NCI-H1694 (cell line): Measurements from ENCODE around the gene GDF11.
"Not testable (repeated sequence)": the region's sequence is repeated elsewhere in the genome, so short reads cannot be mapped to it uniquely, and the experiment has no call there.

Experiments used
- DNase-seq: peaks from one replicate; lab custom pipeline; 2025; lab: John Stamatoyannopoulos, UW

The GDF11 gene

DNA sequence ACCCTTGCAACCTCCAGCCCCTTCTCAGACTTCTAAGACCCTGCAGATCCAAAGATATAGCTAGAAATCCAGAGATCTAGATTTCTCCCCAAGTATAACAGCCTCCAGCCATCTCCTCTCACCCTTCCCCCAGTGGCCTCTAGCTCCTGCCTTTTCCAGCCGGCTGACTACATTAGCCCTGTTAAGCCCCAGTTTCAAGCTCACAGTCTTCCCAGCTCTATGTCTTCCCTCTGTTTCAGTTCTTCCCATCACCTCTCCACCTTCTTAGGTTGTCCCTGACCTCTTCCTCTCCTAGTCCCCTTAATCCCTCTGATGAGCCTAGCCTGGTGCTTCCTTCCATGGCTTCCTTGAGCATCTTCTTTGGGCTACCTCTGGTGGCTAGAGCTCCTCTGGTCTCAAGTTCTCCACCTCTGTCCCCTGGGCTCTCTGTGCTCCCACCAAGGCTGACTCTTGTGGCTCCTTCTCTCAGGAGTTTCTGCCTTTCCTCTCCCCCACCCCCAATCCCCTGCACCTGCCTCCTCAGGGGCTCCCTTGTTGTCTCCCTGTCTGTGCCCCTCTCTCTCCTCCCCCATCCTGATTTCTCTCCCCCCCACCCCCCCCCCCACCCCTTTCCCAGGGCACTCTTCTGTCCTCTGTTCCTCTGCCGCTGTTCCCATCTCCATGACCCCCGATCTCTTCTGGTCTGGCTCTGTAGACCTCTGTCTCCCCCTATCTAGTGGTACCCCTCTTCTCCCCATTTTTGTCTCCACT lies 816 bp upstream of the GDF11 start:
- DNase-seq, result no peak

DNA sequence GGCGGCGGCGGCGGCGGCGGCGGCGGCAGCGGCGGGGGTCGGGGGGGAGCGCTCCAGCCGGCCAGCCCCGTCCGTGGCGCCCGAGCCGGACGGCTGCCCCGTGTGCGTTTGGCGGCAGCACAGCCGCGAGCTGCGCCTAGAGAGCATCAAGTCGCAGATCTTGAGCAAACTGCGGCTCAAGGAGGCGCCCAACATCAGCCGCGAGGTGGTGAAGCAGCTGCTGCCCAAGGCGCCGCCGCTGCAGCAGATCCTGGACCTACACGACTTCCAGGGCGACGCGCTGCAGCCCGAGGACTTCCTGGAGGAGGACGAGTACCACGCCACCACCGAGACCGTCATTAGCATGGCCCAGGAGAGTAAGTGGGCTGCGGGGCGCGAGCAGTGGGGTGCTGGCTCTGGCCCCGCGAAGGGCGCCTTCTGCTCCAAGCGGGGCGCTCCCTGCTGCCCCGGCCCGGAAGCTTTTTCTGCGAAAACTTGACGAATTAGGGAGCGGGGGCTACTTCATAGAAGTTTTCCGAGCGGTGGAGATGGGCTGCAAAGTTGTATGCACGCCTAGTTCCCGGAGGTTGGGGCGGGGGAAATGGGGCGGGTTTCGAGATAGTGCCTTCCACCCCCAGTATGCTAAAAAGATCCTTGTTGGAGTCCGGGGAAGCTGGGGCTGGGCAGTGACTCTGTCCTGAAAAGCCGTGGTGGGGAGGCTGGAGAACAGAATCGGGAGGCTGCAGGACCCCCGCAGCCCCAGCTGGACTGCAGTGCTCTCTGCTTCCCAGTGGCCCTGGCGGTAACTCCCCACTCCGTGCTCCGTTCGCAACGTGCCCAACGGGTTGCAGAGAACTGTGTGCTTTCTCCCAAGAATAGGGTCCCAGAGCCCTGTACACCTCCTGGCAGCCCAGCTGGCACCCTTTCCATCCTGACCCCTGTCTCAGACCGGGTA lies 751 bp downstream of the GDF11 start:
- DNase-seq, result no peak

DNA sequence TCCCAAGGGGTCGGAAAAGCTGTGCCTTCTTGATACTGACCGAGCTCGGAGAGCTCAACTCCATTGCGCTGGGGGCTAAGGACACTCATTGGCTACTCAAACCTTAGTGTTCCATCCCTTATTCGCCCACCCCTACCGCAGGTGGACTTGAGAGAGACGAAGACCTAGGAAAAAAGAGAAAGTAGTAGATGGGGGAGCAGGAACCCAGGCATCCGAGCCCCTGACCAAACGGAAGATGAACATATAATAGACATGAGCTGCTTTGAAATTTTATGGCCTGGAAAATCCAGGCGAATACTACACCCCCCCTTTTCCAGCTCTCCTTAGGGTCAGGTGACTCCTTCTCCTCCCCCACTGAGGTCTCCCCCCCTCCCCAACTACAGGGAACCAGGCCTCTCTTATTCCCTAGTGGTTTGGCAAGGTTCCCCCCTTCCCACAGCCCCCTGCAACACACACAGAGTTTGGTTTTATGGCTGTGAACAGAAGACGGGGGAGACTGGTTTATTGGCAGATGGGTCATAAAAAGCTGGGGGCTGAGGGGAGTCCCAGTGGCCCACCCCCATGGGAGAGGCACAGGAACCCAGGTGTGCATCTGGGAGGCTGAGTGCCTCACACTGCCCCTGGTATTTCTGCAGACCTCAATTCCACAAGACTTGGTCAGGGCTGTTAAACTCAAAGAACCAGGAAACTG lies 1.6 kb downstream of the GDF11 start:
- DNase-seq, result no peak

DNA sequence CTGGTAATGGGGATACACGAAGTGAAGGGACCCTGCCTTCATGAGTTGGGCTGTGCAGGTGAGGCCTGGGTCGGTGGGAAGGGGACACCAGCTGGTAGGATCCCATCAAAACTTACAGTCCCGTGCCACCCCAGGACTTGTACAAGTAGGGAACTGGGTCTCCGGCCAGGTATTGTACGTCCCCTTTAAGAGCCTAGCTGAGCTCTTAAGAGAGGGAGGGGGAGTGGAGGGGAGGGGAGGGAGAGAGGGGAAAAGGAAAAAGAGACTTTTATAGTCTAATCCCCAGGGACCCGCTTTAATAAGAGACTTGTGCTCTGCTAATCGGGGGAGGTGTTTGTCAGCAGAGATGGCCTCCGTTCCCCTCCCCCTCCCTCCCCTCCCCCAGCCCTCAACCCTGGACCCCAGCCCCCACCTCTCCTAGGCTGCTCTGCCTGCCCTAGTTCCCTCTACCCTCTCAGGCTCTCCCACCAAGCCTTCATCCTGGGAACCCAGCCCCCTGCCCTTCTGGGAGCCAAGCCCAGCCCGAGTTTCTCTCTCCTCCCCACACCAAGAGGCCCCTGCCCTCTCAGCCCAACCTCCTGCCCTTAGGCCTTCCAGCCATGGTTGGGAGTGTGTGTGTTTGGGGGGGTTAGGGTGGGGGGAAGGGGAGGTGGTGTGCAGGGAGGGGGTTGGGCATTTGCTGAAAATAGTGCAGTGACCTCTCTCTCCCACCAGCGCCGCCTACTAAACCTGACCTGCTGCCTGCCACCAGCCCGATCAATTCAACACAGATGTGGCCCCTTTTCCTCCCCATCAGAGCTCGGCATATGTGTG lies 2.6 kb downstream of the GDF11 start:
- DNase-seq, result no peak

DNA sequence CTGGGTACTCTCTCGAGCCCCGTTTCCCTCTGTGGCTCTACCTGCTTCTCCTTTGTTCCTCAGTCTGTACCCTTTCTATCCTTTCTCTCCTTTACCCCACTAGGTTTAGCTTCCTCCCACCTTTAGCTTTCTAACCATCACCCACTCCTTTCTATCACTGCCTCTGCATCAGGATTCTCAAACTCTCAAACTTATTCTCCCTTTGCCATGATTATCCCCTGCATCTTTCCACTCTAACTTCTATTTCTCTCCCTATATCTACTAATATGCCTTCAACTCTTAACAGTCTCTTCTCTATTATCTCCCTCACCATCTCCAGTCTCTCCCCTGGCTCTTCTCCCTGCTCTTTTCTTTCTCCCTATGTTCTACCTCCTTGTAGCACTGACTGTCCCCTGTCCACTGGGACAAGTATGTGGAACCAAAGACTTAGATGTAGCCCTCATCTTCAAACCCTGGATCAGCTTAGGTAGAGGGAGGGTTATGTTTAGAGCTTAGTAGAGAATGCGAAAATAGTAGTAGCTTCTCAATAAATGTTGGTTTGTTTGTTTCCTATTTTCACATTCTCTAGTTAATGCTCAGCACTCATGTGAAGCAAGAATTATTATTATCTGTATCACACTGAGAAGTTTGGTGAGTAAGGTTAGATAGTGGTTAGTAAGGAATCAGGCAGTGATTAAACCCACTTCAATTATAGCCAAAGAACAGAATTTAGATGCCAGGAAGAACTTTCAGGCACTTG lies 3.4 kb downstream of the GDF11 start:
- no peak for DNase-seq

DNA sequence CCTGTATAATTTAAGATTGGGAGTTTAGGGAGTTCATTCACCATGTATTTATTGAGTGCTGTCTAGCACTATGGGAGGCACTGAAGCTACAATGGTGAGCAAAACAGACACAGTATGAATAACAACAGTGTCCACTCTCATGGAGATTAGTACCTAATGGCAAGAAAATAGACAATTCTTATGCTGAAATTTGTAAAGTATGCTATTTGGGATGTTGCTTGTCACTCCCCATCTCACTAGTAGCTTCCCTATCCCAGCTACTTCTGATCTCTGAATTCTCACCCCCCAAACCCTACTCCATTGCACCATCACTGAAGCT lies 4.0 kb downstream of the GDF11 start:
- DNase-seq, result no peak

DNA sequence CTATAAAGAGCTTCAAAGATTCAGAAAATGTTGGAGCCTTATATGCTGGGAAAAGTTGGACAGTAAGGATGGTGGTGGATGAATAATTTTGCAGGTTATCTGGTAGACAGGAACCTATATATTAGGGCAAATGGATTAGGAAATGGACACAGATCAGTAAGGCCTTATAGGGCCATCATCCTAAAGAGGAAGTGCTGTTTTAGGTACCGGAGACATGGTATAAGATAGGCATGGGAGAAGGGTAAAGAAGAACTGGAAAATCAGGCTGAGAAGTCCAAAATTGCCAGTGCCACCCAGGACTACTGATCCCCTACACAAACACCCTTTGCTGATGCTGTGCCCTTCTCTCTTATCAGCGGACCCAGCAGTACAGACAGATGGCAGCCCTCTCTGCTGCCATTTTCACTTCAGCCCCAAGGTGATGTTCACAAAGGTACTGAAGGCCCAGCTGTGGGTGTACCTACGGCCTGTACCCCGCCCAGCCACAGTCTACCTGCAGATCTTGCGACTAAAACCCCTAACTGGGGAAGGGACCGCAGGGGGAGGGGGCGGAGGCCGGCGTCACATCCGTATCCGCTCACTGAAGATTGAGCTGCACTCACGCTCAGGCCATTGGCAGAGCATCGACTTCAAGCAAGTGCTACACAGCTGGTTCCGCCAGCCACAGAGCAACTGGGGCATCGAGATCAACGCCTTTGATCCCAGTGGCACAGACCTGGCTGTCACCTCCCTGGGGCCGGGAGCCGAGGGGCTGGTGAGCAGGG lies 5.5 kb downstream of the GDF11 start:
- DNase-seq, result no peak

DNA sequence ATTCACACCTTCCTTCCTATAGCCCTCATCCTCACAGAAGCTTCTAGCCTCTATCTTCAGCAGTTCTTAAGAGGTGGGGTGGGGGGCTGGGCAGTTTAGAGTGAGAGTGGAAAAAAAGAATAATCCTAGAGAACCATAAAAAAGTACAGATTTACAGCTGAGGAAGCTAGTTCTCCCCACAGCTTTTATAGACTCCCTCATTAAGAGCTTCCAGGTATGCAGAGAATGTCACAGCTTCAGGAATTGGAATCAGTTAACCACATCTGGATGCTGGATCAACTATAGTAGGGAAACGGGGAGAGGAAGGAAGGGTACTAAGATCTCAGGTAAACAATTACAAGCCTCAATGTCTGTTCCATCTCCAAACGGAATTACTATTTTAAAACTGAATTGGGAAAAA lies 12.3 kb downstream of the GDF11 start:
- no peak for DNase-seq

DNA sequence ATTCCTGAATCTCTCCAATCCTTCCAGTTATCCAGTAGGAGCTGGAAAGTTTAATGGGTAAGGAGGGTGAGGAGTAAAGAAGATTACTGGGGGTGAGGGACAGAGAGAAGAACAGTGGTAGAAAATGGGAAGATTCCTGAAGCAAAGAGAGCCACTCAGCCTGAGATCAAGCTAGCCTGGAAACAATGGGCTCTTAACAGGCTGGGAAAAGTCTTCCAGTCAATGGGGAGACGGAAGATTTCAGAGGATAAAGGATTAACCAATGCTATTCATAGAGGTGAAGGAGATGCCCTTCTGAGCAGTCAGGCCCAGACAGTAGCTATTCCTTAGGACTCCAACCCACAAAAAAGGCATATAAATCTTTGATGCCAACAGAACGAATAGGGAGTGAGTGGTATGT lies 14.8 kb downstream of the GDF11 start:
- DNase-seq, result no peak

DNA sequence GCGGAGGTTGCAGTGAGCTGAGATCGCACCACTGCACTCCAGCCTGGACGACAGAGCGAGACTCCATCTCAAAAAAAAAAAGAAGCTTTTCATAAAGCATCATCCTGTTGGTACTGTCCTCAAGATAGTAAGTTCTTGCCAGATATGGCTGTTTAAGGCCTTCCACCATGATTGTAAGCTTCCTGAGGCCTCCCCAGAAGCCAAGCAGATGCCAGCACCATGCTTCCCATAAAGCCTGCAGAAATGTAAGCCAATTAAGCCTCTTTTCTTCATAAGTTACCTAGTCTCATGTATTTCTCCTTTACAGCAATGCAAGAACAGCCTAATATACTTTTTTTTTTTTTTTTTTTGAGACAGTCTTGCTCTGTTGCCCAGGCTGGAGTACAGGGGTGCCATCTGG lies 15.7 kb downstream of the GDF11 start:
- not testable (repeated sequence) for DNase-seq

DNA sequence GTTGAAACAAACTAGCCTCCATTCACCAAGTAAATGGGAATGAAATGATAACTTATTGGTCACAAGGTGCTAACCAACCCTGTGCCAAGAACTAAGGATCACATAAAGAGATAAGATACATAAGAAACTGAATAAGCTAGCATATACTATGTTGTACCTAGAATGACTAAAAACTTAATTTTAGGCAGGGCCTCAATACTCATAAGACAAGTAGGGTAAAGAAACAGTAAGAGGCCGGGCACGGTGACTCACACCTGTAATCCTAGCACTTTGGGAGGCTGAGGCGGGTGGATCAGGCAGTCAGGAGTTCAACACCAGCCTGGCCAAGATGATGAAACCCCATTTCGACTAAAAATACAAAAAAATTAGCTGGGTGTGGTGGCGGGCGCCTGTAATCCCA lies 17.7 kb downstream of the GDF11 start:
- no peak for DNase-seq

DNA sequence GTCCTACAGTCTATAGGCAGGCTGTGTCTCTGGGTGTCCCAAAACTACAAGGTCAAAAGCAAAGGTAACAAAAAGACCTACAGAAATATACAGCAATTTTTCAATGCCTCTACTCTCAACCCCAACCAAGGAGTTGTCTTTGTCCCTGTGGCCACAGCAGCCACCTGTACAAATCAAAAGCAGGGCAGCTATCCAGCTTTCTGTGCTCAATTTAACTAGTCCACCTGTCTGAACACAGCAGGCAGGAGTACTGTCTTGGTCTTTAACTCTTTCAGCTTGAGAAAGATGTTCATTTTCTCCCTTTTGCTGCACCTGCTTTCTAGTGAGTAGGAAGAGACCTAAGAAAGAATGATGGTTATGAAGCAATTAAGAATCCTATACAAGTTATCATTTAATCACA lies 19.7 kb downstream of the GDF11 start:
- no peak for DNase-seq

DNA sequence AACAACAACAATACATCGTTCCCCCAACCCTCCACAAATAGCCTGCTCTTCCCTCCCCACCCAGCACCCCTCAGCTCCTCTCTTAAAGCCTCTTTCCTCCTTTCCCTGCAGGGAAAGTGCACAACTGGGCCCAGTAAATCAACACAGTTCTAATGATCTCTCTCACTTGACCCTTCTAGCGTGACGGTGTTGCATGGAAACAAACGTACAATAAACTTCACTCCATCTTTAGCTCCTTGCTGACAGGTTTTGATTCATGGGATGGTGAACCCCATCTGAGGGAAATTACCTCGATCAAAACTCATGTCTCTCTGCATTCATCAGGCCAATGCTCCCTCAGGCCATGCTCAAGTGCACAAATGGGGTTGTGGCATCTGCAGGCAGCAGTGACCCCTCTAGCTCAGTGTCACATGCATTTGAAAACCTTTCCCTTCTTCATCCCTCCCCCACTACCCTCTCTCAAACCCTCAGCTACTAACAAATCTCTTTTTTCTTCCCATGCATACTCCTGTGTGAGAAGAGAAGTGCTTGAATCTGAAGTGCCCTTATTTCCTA lies 22.9 kb downstream of the GDF11 start:
- DNase-seq, result no peak

DNA sequence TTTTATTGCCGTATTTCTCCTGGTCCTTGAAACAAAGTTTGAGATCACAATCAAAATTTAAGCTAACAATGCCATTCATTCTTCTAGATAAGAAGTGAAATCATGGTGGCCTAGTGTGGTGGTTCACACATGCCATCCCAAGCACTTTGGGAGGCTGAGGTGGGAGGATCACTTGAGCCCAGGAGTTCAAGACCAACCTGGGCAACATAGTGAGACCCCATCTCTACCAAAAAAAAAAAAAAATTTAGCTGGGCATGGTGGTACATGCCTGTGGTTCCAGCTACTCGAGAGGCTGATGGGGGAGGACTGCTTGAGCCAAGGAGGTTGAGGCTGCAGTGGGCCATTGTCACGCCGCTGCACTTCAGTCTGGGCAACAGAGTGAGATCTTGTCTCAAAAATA lies 24.2 kb downstream of the GDF11 start:
- no peak for DNase-seq

DNA sequence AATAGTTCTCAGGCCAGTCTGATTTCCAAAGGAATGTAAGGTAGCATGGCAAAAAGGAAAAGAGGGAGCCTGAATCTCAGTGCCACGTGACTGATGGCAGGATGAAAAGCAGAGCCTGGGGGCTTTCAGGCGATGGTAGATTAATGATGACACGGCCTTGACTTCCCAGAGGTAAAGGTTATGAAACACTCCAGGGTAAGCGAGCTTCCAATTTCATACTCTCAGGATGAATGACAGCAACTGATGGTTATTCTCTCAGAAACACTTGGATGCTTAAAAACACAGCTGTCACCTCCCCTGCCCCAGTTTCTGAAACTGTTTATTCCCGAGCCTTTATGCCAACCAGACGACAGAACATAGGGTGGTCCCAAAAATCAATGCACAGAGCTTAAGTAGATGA lies 28.8 kb downstream of the GDF11 start:
- DNase-seq, result peak; percentile 13

DNA sequence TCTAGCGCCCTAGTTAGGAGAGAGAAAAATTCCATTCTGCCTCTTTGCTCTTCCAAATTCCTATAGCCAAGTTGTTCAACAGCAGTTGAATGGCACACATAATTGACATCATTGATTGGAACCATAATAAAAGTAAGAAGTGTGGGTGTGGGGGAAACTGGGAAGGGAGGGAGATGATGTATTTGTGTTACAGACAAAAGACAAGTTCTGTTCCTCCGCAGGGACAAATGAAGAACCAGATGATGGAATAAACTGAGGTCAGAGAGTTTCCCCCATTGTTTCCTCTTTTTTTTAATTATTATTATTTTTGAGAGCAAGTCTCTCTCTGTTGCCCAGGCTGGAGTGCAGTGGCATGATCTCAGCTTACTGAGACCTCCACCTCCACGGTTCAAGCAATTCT lies 34.9 kb downstream of the GDF11 start:
- no peak for DNase-seq

DNA sequence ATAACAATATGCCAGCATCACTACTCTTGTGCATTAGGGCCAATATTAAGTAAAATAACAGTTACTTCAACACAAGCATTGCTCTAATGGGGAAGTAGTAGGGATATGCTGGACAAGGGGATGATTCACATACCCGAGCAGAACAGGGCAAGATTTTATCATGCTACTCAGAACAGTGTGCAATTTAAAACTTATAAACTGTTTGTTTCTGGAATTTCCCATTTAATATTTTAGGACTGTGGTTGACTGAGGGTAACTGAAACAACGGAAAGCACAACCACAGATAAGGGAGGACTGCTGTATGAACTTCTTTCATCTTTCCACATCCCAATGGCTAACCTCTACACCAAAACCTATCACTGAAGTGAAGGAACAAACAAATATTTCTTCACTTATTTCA lies 37.8 kb downstream of the GDF11 start:
- DNase-seq, result no peak

DNA sequence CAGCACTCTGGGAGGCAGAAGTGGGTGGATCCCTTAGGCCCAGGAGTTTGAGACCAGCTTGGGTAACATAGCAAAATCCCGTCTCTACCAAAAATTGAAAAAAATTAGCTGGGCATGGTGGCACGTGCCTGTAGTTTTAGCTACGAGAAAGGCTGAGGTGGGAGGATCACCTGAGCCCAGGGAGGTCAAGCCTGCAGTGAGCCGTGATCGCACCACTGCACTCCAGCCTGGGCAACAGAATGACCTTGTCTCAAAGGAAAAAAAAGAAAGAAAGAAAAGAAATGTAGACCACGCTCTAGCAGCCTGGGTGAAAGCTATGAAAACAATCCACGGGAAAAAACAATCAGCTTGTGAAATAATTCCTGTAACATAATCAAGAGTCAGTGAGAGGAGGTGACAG lies 45.6 kb downstream of the GDF11 start:
- no peak for DNase-seq

DNA sequence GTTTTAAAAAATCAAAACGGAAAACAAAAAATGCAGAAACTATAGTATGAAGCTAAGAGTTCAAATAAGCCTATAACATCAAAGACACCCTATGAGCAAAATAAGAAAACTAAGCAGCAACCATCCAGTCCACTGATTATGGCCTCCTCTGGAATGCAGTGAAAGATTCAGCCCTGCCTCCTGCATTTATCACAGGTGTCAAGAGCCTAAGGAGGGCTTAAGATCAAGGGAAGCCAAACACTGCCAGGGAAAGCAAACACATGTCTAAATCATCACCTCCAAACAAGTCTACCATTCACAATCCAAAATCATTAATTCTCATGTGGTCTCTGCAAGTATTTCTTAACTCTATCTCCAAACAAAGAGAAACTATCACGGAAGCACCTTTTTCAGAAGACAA lies 46.2 kb downstream of the GDF11 start:
- DNase-seq, result no peak

DNA sequence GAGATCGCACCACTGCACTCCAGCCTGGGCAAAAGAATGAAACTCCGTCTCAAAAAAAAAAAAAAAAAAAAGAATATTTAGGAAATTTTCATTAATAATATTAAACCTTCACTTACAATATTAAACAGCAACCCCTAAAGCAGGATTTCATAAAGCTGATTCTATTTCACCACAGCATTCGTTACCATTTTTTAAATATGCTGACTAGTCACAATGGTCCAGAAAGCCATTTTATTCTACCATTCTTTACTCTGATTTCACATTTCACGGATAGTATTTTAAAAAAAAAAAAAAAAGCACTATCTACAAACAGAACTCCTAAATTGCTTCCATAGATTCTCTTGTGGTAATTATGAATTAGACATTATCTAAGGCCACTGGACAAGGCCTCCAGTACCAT lies 47.0 kb downstream of the GDF11 start:
- DNase-seq, result no peak
